SK-N-SH (cell line): ENCODE data around the gene AGL. TPM values are rescaled to one million over a fixed set of nuclear protein-coding genes. Genes with fewer than 3 reads are reported as not detected.

ENCODE experiments used
- CTCF ChIA-PET: fragments of 300-600, 350-600 bp; formaldehyde crosslinking; extraction: SDS; loops from one replicate; lab custom pipeline; 2021; lab: Yijun Ruan, JAX
- POLR2A ChIA-PET: fragments of 350-600 bp; sonication (Branson Sonifier 250); formaldehyde crosslinking; extraction: SDS; loops from one replicate; lab custom pipeline; 2020; ENCODE audit warnings: antibody characterized with exemption, inconsistent platforms; lab: Yijun Ruan, JAX
- DNase-seq: peaks from one replicate; pipeline ENCODE4 v3.0.0; 2012
- H2AFZ ChIP-seq: fragments of 200-600 bp; sonication (generic); 2 replicates; pipeline ENCODE4 v1.8.1; 2016; ENCODE audit warnings: antibody characterized with exemption, mild to moderate bottlenecking, low read depth
- H3F3A ChIP-seq: fragments of 200-600 bp; sonication (generic); replicated peaks from 2 replicates; pipeline ENCODE3; 2016; ENCODE audit warnings: antibody characterized with exemption, mild to moderate bottlenecking; ENCODE audit not compliant: insufficient read depth
- H3K27ac ChIP-seq, 2 experiments: fragments of 200-500 bp in 1 of 2; fragments of 200-600 bp in 1 of 2; sonication (Bioruptor generic) in 1 of 2; sonication (generic), shearing (Covaris generic) in 1 of 2; 2 replicates each; pipeline versions ENCODE4 v1.5.1 to v1.6.1; 2014 to 2016; ENCODE audit warnings: low read depth in 2 of 2, inconsistent platforms in 1 of 2, low read length in 1 of 2, mild to moderate bottlenecking in 1 of 2, mixed read lengths in 1 of 2
- H3K27me3 ChIP-seq: fragments of 200-600 bp; sonication (generic), shearing (Covaris generic); 2 replicates; pipeline ENCODE4 v1.6.1; 2016; ENCODE audit warnings: mixed run types; ENCODE audit not compliant: insufficient read depth
- H3K36me3 ChIP-seq, 2 experiments: fragments of 200-500 bp in 1 of 2; fragments of 200-600 bp in 1 of 2; sonication (Bioruptor generic) in 1 of 2; sonication (generic) in 1 of 2; replicated peaks in 1 of 2; 2 replicates each; pipeline versions ENCODE3 to v1.5.1; 2014 to 2016; ENCODE audit warnings: low read length in 1 of 2, mild to moderate bottlenecking in 1 of 2; ENCODE audit not compliant: insufficient read depth in 2 of 2, control insufficient read depth in 1 of 2
- H3K4me1 ChIP-seq, 2 experiments: fragments of 200-500 bp in 1 of 2; fragments of 200-600 bp in 1 of 2; sonication (Bioruptor generic) in 1 of 2; sonication (generic), shearing (Covaris generic) in 1 of 2; 2 replicates each; pipeline versions ENCODE4 v1.5.1 to v1.6.1; 2014 to 2016; ENCODE audit warnings: low read depth in 1 of 2, low read length in 1 of 2, mixed run types in 1 of 2; ENCODE audit not compliant: insufficient read depth in 2 of 2, control insufficient read depth in 1 of 2
- H3K4me2 ChIP-seq: fragments of 200-600 bp; sonication (generic), shearing (Covaris generic); 2 replicates; pipeline ENCODE4 v1.6.1; 2017; ENCODE audit warnings: mixed run types
- H3K4me3 ChIP-seq, 2 experiments: fragments of 200-500 bp in 1 of 2; fragments of 200-600 bp in 1 of 2; sonication (Bioruptor generic) in 1 of 2; sonication (generic), shearing (Covaris generic) in 1 of 2; 2 replicates each; pipeline versions ENCODE4 v1.5.1 to v1.8.1; 2014 to 2016; ENCODE audit warnings: low read depth in 2 of 2, inconsistent platforms in 1 of 2, low read length in 1 of 2, mild to moderate bottlenecking in 1 of 2, mixed read lengths in 1 of 2, moderate library complexity in 1 of 2
- H3K79me2 ChIP-seq: fragments of 200-600 bp; sonication (generic); 2 replicates; pipeline ENCODE4 v1.8.1; 2017; ENCODE audit warnings: mild to moderate bottlenecking; ENCODE audit not compliant: insufficient read depth
- H3K9ac ChIP-seq: fragments of 200-600 bp; sonication (generic); 2 replicates; pipeline ENCODE4 v1.6.1; 2017; ENCODE audit warnings: mixed run types
- H3K9me2 ChIP-seq: fragments of 200-600 bp; sonication (generic); 2 replicates; pipeline ENCODE4 v1.6.1; 2017; ENCODE audit warnings: mixed run types
- H3K9me3 ChIP-seq: fragments of 200-600 bp; sonication (generic); 2 replicates; pipeline ENCODE4 v1.6.1; 2017; ENCODE audit warnings: mixed run types, mild to moderate bottlenecking, moderate library complexity
- H4K20me1 ChIP-seq: fragments of 200-600 bp; sonication (generic); 2 replicates; pipeline ENCODE4 v1.6.1; 2017; ENCODE audit warnings: mild to moderate bottlenecking, mixed run types; ENCODE audit not compliant: insufficient read depth
- CHD2 ChIP-seq: fragments of 150-350 bp; IDR thresholded peaks from 2 replicates; pipeline ENCODE4 v1.6.1; 2018; ENCODE audit warnings: low read length; ENCODE audit not compliant: partially characterized antibody
- EZH2phosphoT487 ChIP-seq: fragments of 200-600 bp; sonication (generic); IDR thresholded peaks from 2 replicates; pipeline ENCODE4 v1.6.1; 2017; ENCODE audit warnings: low read depth, mixed run types, mild to moderate bottlenecking, antibody characterized with exemption, moderate library complexity, borderline replicate concordance
- FOSL2 ChIP-seq: IDR thresholded peaks from 2 replicates; pipeline ENCODE4 v1.4.0; 2012; ENCODE audit warnings: low read depth, mild to moderate bottlenecking, moderate library complexity, borderline replicate concordance
- FOXJ3 ChIP-seq: sonication (generic); formaldehyde crosslinking; IDR thresholded peaks from 2 replicates; pipeline ENCODE4 v1.5.1; 2020; ENCODE audit warnings: mild to moderate bottlenecking, missing genetic modification reagents
- GABPA ChIP-seq: IDR thresholded peaks from 2 replicates; pipeline ENCODE4 v1.4.0; 2012; ENCODE audit warnings: low read depth, mild to moderate bottlenecking
- JUND ChIP-seq: IDR thresholded peaks from 2 replicates; pipeline ENCODE4 v1.4.0; 2012
- POLR2AphosphoS5 ChIP-seq: IDR thresholded peaks from 2 replicates; pipeline ENCODE4 v1.6.1; 2012; ENCODE audit warnings: low read depth, low read length
- RCOR1 ChIP-seq: fragments of 150-350 bp; IDR thresholded peaks from 2 replicates; pipeline ENCODE4 v1.6.1; 2017; ENCODE audit warnings: antibody characterized with exemption, low read length
- TEAD4 ChIP-seq: IDR thresholded peaks from 2 replicates; pipeline ENCODE4 v1.4.0; 2012; ENCODE audit warnings: mild to moderate bottlenecking, borderline replicate concordance; ENCODE audit not compliant: insufficient read depth
- WGBS: methylation state at CpG from one replicate; pipeline ENCODE4 v1.1.6; 2017; ENCODE audit warnings: low lambda C conversion rate; 5-methylcytosine and 5-hydroxymethylcytosine counted together
- polyA plus RNA-seq, 3 experiments: library from polyadenylated mRNA; depleted of rRNA; stranded (reverse); fragments of >200 nt; gene quantifications; 2 replicates each; pipeline ENCODE4 v1.2.3, GENCODE V29; 2012
- TF ChIP-seq, protein P1 (sequence below): IDR thresholded peaks from 2 replicates; pipeline ENCODE4; 2012
- TF ChIP-seq, protein P2 (sequence below): IDR thresholded peaks from 2 replicates; pipeline ENCODE4 v1.4.0; 2012; ENCODE audit warnings: low read depth, borderline replicate concordance
- TF ChIP-seq, protein P3 (sequence below): IDR thresholded peaks from 2 replicates; pipeline ENCODE4 v1.4.0; 2012; ENCODE audit warnings: low read depth
- TF ChIP-seq, protein P4 (sequence below): IDR thresholded peaks from 2 replicates; pipeline ENCODE4 v1.6.1; 2012; ENCODE audit warnings: mild to moderate bottlenecking, low read depth, low read length, moderate library complexity

The AGL gene
- polyA plus RNA-seq, 1 of the 3 experiments (the other 2 are of a cell fraction): 1.5 TPM

DNA sequence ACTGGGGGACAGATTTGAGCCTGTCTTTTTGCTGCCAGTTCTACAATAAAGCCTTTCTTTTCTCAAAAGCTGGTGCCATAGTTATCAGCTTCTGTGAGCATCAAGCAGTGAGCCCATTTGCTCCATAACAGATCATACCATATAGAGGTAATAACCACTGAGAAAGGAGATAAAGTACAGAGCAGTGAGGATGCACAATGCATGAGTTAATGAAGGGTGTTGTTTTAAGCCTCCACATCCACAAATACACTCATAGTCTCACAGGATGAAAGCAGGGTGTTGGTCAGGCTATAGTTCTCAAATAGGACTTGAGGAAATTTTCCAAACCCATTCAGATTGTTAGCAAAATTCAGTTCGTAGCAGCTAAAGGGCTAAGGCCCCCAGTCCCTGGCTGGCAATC lies 94.0 kb downstream of the AGL start:
- no CpG with 5 or more reads among the region's 1 CpG for WGBS

More for the DNA sequence above, 94.0 kb downstream of the AGL start:
- Histone ChIP-seq H3F3A (no peaks in the 10 kb centered on the region), H3K4me2 (no peak overlapping the region), H3K4me1 (peaks cover 0 to 6% of the 10 kb centered on the region in 2 experiments; a peak in 1 of 4 replicates), H3K9ac (no peak overlapping the region), H4K20me1 (no peaks in the 10 kb centered on the region), H3K9me3 (no peaks in the 10 kb centered on the region), H2AFZ (no peak overlapping the region), H3K4me3 (no peak overlapping the region), H3K9me2 (no peaks in the 10 kb centered on the region), H3K79me2 (no peaks in the 10 kb centered on the region), H3K27me3 (no peaks in the 10 kb centered on the region), H3K27ac (no peak overlapping the region), H3K36me3 (no peaks in the 10 kb centered on the region)
- TF ChIP-seq TEAD4 (no peak), JUND (no peak), RCOR1 (no peak), GABPA (no peak), POLR2AphosphoS5 (no peak), FOSL2 (no peak), CHD2 (no peak), EZH2phosphoT487 (no peak), FOXJ3 (CRISPR knock-in tag) (no peak)
- TF ChIP-seq, protein P1, sequence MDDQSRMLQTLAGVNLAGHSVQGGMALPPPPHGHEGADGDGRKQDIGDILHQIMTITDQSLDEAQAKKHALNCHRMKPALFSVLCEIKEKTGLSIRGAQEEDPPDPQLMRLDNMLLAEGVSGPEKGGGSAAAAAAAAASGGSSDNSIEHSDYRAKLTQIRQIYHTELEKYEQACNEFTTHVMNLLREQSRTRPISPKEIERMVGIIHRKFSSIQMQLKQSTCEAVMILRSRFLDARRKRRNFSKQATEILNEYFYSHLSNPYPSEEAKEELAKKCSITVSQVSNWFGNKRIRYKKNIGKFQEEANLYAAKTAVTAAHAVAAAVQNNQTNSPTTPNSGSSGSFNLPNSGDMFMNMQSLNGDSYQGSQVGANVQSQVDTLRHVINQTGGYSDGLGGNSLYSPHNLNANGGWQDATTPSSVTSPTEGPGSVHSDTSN: no peak
- TF ChIP-seq, protein P2, sequence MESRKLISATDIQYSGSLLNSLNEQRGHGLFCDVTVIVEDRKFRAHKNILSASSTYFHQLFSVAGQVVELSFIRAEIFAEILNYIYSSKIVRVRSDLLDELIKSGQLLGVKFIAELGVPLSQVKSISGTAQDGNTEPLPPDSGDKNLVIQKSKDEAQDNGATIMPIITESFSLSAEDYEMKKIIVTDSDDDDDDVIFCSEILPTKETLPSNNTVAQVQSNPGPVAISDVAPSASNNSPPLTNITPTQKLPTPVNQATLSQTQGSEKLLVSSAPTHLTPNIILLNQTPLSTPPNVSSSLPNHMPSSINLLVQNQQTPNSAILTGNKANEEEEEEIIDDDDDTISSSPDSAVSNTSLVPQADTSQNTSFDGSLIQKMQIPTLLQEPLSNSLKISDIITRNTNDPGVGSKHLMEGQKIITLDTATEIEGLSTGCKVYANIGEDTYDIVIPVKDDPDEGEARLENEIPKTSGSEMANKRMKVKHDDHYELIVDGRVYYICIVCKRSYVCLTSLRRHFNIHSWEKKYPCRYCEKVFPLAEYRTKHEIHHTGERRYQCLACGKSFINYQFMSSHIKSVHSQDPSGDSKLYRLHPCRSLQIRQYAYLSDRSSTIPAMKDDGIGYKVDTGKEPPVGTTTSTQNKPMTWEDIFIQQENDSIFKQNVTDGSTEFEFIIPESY: no peak
- TF ChIP-seq, protein P3, sequence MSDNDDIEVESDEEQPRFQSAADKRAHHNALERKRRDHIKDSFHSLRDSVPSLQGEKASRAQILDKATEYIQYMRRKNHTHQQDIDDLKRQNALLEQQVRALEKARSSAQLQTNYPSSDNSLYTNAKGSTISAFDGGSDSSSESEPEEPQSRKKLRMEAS: no peak
- TF ChIP-seq, protein P4, sequence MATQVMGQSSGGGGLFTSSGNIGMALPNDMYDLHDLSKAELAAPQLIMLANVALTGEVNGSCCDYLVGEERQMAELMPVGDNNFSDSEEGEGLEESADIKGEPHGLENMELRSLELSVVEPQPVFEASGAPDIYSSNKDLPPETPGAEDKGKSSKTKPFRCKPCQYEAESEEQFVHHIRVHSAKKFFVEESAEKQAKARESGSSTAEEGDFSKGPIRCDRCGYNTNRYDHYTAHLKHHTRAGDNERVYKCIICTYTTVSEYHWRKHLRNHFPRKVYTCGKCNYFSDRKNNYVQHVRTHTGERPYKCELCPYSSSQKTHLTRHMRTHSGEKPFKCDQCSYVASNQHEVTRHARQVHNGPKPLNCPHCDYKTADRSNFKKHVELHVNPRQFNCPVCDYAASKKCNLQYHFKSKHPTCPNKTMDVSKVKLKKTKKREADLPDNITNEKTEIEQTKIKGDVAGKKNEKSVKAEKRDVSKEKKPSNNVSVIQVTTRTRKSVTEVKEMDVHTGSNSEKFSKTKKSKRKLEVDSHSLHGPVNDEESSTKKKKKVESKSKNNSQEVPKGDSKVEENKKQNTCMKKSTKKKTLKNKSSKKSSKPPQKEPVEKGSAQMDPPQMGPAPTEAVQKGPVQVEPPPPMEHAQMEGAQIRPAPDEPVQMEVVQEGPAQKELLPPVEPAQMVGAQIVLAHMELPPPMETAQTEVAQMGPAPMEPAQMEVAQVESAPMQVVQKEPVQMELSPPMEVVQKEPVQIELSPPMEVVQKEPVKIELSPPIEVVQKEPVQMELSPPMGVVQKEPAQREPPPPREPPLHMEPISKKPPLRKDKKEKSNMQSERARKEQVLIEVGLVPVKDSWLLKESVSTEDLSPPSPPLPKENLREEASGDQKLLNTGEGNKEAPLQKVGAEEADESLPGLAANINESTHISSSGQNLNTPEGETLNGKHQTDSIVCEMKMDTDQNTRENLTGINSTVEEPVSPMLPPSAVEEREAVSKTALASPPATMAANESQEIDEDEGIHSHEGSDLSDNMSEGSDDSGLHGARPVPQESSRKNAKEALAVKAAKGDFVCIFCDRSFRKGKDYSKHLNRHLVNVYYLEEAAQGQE: no peak
- DNase-seq: no peak
- POLR2A ChIA-PET: no interaction called here
- CTCF ChIA-PET: interaction anchor here (1.3 kb wide), 1 partner anchor 15 kb away, joined by 3 read pairs; no protein-coding TSS in a partner anchor
